AG04450 (cell line): ENCODE measurements around the gene HIVEP3. TPM values are rescaled to one million over a fixed set of nuclear protein-coding genes. Genes with fewer than 3 reads are reported as not detected.

Experiments used
- CTCF ChIA-PET: fragments of 300-600, 350-600 bp; formaldehyde crosslinking; extraction: SDS; loops from one replicate; lab custom pipeline; 2022; ENCODE audit warnings: antibody characterized with exemption, inconsistent platforms; lab: Charles Lee
- POLR2A ChIA-PET: fragments of 350-600 bp; formaldehyde crosslinking; extraction: SDS; loops from one replicate; lab custom pipeline; 2021; ENCODE audit warnings: antibody characterized with exemption, inconsistent platforms; lab: Yijun Ruan, JAX
- DNase-seq: peaks from one replicate; pipeline ENCODE4 v3.0.0-alpha.2; 2011; ENCODE audit warnings: low read depth, low spot score
- H3K27ac ChIP-seq: one replicate; pipeline ENCODE4 v1.5.1; 2012; ENCODE audit warnings: low read depth, low read length, control low read depth
- H3K27me3 ChIP-seq: one replicate; pipeline ENCODE4 v1.6.0; 2012; ENCODE audit warnings: low read length; ENCODE audit not compliant: control insufficient read depth, insufficient read depth
- H3K4me3 ChIP-seq: 2 replicates; pipeline ENCODE4 v1.5.1; 2011; ENCODE audit warnings: mild to moderate bottlenecking, low read depth, low read length, control low read depth
- H3K9me3 ChIP-seq: 2 replicates; pipeline ENCODE4 v1.5.1; 2012; ENCODE audit warnings: low read length; ENCODE audit not compliant: control insufficient read depth, insufficient read depth
- polyA plus RNA-seq: library from polyadenylated mRNA; depleted of rRNA; stranded (reverse); fragments of >200 nt; gene quantifications from 2 replicates; pipeline ENCODE4 v1.2.3, GENCODE V29; 2011
- TF ChIP-seq, protein P1 (sequence below): IDR thresholded peaks from 2 replicates; pipeline ENCODE4 v1.5.1; 2011; ENCODE audit warnings: low read depth, low read length, control low read depth, inconsistent platforms

Gene HIVEP3
- polyA plus RNA-seq, 1 experiment: 4.8 TPM

DNA sequence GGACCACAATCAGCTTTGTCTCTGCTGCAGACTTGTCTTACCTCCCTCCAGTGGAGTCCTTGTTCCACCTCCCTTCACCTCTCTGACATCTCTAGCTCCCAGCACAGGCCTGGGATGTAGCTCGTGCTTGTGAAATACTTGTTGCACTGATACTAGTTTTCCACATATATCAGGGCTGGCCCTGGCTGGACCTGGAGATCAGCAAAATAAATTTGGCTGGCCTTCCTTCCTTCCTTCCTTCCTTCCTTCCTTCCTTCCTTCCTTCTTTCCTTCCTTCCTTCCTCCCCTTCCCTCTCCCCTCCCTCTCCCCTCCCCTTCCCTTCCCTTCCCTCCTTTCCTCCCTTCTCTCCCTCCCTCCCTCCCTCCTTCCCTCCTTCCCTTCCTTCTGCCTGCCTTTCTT, 196.5 kb downstream of the HIVEP3 start:
- H3K27ac ChIP-seq: no peak overlapping the region
- TF ChIP-seq, protein P1, sequence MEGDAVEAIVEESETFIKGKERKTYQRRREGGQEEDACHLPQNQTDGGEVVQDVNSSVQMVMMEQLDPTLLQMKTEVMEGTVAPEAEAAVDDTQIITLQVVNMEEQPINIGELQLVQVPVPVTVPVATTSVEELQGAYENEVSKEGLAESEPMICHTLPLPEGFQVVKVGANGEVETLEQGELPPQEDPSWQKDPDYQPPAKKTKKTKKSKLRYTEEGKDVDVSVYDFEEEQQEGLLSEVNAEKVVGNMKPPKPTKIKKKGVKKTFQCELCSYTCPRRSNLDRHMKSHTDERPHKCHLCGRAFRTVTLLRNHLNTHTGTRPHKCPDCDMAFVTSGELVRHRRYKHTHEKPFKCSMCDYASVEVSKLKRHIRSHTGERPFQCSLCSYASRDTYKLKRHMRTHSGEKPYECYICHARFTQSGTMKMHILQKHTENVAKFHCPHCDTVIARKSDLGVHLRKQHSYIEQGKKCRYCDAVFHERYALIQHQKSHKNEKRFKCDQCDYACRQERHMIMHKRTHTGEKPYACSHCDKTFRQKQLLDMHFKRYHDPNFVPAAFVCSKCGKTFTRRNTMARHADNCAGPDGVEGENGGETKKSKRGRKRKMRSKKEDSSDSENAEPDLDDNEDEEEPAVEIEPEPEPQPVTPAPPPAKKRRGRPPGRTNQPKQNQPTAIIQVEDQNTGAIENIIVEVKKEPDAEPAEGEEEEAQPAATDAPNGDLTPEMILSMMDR: no peak
- no peaks in the 10 kb centered on the region for H3K27me3 ChIP-seq
- no peak overlapping the region for H3K4me3 ChIP-seq
- no peak for DNase-seq
- POLR2A ChIA-PET: no interaction called here
- CTCF ChIA-PET: no interaction called here
- H3K9me3 ChIP-seq: no peaks in the 10 kb centered on the region; the same call in 1 of the 2 replicates

DNA sequence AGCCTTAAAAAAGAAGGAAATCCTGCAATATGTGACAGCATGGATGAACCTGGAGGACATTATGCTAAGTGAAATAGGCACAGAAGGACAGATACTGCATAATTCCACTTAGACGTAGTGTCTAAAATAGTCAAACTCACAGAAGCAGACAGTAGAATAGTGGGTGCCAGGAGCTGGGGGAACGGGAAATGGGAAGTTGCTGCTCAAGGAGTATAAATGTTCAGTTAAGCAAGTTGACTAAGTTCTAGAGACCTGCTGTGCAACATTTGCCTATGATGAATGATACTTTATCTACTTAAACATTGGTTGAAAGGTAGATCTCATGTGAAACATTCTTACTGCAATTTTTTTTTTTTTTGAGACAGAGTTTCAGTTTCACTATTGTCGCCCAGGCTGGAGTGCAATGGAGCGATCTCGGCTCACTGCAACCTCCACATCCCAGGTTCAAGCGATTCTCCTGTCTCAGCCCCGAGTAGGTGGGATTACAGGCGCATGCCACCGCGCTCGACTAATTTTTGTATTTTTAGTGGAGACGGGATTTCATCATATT, 197.8 kb downstream of the HIVEP3 start:
- no peak overlapping the region for H3K27ac ChIP-seq
- DNase-seq: no peak
- TF ChIP-seq, protein P1: no peak
- H3K4me3 ChIP-seq: no peak overlapping the region
- no peaks in the 10 kb centered on the region for H3K27me3 ChIP-seq
- H3K9me3 ChIP-seq: no peaks in the 10 kb centered on the region; the same call in 1 of the 2 replicates
- CTCF ChIA-PET: interaction anchor here (1.0 kb wide), 1 partner anchor 143 kb away, joined by 3 read pairs; no protein-coding TSS in a partner anchor
- POLR2A ChIA-PET: no interaction called here

DNA sequence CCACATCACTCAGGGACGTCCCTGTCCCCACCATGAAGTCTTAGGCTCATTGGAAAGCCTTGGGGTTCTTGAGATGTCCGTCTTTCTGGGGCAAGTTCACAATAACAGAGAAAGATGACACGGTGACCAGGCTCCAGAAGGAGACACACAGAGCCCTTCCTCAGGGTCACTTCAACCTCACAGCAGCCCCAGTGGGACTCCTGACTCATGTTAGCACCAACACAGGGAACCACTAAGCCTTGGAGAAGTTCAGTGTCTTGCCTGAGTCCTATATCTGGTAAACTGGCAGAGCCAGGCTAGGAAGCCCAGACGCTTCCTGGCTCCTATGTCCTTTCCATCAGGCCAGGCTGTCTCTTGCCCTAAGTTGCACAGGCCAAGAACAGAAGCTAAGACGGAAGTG, 199.1 kb downstream of the HIVEP3 start:
- TF ChIP-seq, protein P1: no peak
- CTCF ChIA-PET: interaction anchor here (0.5 kb wide), 1 partner anchor 562 kb away, joined by 3 read pairs; no protein-coding TSS in a partner anchor

DNA sequence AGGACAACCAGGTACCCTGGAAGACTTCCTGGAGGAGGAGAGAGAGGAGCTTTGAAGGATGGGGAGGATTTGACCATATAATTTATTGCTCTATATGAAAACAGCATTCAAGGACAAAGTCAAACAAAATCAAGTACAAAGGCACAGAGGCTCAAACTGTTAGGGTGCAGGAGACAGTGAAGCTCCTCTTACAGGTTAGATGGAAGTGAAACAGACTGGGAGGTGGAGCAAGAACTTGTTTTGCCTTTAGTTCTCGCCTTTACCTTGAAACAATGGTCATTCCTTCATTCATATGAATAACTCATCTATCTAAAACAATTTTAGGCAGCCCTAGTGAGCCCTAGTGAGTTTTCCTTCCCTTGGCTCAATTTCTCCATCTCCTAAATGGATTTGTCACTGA, 199.6 kb downstream of the HIVEP3 start:
- H3K9me3 ChIP-seq: no peaks in the 10 kb centered on the region; the same call in 1 of the 2 replicates
- no peaks in the 10 kb centered on the region for H3K27me3 ChIP-seq
- ChIA-PET POLR2A (no interaction called here), CTCF (no interaction called here)
- H3K4me3 ChIP-seq: no peak overlapping the region
- TF ChIP-seq, protein P1: no peak
- no peak for DNase-seq
- H3K27ac ChIP-seq: no peak overlapping the region

More for the DNA sequence above, 199.1 kb downstream of the HIVEP3 start:
- no peaks in the 10 kb centered on the region for H3K27me3 ChIP-seq
- H3K9me3 ChIP-seq: no peaks in the 10 kb centered on the region; the same call in 1 of the 2 replicates
- POLR2A ChIA-PET: no interaction called here
- no peak for DNase-seq
- no peak overlapping the region for H3K4me3 ChIP-seq
- no peak overlapping the region for H3K27ac ChIP-seq

DNA sequence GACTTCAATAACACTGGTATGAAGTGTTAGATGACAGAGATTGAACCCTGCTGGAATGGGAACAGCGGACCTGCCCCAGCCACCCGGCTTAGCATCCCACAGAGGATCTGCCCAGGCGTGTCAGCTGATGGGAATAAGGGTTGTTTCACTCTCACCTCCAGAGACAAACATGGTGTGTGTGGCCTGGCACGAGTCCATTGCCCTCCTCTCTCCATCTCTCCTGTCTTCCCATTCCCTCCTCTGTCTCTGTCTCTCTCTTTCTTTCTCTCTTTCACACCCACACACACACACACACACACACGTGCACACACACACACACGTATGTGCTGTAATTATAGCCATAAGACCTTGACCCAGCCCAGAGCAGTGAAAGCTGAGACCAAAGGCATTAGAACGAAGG, 200.2 kb downstream of the HIVEP3 start:
- H3K27ac ChIP-seq: no peak overlapping the region
- TF ChIP-seq, protein P1: no peak
- H3K4me3 ChIP-seq: no peak overlapping the region
- no peak for DNase-seq
- no peaks in the 10 kb centered on the region; the same call in 1 of the 2 replicates for H3K9me3 ChIP-seq
- ChIA-PET POLR2A (no interaction called here), CTCF (no interaction called here)
- no peaks in the 10 kb centered on the region for H3K27me3 ChIP-seq
